NCI-H2171 treated with DMSO at 0.1 percent for 48 hours (cell line): ENCODE results near the gene TP63.

Source experiments
- DNase-seq: peaks from one replicate; lab custom pipeline; 2025; lab: John Stamatoyannopoulos, UW

Gene TP63

DNA sequence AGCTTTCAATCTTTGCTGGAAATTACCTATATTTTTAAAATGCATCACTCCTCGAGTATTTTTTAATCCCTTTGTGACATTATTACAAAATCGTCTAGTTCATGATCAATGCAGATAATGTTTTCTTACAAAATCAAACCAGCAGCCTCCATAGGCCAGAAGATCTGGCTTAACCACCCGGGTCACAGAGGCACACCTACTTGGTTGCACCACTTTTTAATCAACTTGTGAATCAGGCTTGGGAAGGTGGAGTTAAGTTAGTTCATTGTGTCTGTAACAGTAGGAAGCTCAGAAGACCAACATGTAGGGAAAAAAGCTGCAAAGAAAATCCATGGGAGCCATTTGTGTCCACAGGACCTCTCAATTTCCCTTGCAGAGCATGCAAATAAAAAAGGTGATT lies 148.0 kb downstream of the TP63 start:
- no peak for DNase-seq

DNA sequence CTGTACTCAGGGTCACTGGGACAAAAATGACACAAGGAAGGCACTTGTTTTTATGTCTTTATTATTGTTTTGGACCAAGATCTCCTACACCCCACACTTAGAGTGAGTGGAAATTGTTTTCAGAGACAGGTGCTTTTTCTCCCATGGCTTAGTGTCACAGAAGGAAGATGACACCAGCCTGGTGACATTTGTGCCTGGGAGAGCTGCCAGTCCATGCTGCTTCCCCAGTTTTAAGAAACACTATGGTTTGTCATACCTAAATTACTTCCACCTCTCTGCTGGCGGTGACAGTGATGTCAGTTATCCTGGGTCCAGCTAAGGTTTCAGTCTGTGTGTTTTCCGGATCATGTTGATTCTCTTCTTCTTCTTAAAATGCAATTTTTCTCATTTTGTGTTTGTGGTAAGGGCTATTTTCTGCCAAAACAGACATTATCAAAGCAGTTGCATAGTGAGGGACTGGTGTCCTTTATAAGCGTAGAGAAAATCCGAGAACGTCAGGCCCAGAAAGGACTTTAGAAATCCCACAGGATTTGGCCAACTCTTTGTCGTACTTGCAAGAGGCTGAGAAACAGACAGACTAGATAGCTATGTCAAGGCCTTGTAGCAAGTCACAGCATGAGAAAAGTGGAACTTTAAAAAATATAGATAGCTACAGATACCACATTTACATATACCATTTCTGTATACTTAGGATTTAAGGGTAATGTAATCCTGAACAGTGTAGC lies 149.5 kb downstream of the TP63 start:
- no peak for DNase-seq

DNA sequence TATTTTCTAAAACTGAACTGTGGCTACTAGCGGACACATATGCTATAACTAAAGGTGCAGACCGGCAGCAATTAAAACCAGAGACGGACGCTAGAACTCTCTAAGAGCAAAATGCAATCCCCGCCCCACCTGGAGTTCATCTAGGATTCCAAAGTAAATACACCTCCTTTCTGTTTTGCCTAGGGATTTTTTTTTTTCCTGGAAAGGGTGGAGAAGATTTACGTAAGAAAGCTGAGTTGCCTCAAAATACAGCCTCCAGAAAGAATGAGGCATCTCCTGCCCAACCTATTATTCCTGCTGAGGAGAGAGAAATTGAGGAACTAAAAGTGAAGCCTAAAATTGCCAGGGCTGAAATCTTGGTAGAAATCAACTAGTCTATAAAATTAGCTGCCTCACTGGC lies 150.2 kb downstream of the TP63 start:
- peak; percentile 54 for DNase-seq

DNA sequence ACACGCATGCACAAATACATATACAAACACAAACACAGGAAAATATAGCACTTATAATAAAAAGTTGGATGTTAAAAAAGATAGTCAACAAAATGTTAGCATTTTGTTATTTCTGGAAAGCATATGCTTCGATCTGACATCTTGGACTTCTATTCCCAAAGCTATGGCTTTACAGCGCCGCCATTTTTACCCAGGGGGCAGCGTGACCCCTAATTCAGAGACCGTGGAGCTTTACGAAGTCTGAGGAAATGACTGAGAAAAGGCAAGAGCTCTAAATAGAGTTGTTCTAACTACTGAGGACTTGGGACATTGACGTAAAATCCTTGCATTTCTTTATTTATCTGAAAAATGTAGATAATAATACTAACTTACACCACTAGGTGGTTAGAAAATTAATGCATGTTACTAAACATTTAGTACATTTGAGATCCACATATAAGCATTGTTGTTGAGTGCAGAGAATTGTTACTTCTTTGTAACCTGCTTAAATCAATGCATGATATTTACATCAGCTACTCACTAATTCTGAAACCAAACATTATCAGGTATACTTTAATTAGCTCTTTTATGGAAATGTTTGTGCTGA lies 155.4 kb downstream of the TP63 start:
- no peak for DNase-seq

DNA sequence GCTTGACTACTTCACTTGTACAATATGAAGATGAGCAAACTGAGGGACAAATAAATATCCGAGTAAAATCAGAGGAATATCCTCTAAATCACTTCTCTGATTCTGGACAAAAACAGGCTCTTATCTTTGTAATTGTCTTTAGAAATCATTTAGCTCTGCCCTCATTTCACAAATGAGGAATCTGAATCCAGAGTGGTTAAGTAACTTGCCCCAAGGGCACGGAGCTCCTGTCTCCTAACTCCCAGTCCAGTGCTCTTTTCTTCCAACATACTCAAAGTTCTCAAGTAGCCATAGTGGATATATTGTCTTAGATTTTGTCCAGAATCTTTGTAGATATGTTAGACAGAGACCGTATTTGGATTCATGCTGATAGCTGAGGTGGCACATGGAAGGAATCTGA lies 156.0 kb downstream of the TP63 start:
- no peak for DNase-seq

DNA sequence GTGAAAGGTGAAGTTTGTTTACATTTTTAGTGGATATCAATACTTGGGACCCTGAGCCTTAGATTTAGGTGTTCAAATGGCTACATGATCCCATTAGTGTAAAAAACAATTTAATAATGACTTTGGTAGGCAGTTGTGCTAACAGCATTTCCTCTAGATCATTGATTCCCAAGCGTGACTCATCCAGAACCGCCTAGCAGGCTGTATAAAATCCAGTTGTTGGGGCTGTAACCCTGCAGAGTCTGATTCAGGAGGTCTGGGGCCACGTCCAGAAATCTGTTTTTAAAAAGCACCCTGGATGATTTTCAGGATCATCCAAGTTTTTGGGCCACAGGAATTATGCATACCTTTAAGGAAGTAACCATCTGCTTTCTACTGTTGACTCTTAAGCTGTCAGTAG lies 156.4 kb downstream of the TP63 start:
- no peak for DNase-seq

DNA sequence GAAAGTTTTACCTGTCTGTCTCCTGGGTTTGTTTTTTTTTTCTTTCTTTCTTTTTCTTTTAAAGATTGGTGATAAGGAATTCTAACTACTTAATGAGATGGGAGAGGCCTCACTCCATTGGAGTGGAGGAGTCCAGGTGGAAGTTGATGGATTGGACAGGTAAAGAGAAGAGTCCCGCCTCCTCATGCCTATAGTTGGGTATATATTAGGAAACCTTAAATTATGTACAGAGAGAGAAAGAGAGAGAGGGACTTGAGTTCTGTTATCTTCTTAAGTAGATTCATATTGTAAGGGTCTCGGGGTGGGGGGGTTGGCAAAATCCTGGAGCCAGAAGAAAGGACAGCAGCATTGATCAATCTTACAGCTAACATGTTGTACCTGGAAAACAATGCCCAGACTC lies 158.2 kb downstream of the TP63 start:
- DNase-seq = no peak

DNA sequence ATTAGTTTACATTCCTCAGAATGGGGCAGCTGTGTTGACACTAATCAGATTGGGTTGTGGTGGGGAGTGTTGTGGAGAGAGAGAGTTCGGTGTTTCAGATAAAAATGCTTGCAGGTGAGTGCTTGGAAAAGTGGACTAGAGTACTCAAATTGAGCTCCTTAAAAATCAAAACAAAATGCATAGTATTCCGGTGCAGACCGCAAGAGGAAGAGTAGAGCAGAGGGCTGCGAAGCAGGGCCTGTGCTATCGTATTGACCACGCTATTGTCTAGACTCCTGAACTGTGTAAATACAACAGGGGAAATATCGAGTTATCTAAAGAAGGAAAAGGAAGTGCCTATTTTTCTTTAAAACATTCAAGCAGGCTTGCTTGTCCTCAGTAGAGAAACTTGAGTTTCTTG lies 159.5 kb downstream of the TP63 start:
- DNase-seq = no peak

DNA sequence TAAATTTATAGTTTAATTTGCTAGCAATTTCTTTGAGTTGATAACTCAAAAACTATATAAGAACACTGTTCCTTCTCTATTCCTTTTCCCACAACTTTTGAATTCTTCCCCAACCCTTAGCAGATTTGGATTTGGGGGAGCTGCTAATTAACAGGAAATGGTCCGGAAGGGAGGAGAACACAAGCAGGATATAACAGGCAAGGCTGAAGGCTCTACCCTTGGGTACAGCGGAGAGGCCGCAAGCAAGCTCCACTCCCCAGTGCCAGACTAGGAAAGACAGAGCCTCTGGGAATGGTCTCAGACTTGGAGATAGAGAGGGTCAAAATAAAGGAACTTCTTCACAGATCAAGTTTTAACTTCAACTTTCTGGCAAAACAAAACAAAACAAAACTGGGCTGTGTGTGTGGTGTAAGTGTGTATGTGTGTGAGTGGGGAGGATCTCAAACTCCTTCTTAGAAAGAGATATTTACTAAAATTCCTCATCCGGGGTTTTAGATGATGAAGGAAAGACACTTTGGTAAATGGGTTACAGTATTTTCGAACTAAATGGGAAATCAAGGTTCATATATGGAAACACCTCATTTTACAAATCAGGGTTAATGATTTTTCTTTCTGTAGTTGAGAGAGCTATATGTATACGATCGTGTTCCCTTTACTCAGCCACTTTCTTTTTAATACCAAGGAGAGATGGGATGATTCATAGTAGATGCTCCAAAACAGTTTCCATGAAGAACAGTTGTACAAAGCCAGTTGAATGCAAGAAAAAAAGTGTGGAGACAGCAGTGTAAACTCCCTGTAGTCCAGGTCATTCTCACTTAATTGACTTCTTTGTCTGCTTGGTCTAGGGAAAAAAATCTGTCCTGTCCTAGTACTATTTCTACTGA lies 161.1 kb downstream of the TP63 start:
- no peak for DNase-seq

DNA sequence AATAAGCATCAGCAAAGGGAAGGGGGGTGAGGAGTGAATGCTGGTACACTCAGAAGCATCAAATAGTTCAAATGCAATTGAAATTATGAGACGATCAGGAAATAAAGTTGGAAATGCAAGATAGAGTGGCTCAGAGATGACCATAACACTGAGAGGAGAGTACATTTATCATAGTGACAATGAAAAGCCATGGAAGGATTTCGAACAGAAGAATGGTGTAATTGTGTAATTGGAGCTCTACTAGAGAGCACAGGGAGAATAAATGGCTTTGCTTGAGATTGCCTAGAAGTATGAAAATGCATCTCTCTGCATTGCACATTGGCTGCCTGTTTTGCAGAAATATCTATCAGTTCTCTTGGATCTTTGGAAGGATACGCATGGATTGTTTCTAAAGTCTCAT lies 163.3 kb downstream of the TP63 start:
- no peak for DNase-seq

DNA sequence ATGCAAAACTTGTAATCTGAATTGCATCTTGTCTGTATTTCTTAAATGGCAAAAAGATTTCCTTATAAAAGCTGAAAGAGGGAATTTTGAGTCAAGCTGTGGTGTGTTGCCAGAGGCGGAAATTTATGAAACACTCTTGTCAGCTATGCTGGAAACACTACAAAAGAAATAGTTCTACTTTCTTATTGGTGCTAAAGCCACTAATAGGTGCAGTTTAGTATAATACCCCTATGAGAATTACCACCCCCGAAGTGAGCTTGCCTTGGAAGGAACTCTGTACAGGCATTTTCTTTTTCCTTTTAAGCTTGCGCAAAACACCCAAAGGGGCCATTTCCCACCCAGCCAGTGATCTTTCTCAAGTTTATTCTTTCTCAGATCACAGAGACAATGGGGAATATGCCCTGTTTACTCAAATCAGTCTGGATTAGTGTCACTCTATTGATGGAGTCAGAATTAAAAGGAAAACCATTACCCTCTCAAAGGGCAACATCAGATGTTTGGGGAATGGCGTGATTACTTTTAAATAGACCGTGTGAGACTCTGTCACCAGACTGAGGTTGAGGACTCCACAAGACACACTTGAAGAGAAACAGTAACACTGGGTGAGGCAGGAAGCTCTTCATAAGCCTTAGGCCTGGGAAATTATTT lies 166.0 kb downstream of the TP63 start:
- no peak for DNase-seq

DNA sequence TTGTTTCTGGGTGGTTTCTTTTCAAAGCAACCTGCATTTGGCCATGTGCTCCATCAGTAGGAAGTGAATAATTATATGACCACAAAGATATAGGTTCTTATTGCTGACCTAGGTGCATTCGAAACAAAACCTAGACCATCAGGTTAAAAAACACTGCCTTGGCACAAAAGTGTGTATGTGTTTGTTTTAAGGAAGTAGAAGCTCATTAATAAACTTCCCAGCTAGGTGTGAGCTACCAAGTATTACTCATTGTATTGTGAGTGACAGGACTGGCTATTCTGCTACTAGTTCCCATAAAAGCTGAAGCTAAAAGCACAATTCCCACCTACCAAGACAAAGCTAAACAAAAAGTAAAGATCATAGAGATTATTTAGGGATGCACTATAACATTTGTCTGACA lies 168.2 kb downstream of the TP63 start:
- DNase-seq = no peak

DNA sequence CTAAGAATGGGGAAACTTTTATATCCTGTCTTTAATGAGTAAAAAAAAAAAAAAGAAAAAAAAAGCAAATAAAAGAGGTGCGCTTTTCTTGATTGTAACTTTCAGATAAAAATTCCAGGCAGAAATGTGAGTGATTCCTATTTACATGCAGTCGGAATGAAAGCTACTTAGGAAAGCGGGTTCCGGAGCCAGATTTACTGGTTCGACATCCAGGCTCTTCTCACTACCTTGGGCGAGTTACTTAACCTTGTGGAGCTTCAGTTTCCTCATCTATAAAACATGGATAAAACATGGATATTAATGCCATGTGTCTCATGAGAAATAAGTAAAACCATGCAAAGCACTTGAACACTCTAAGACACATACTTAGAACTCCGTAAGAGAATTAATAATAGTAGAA lies 169.2 kb downstream of the TP63 start:
- no peak for DNase-seq

DNA sequence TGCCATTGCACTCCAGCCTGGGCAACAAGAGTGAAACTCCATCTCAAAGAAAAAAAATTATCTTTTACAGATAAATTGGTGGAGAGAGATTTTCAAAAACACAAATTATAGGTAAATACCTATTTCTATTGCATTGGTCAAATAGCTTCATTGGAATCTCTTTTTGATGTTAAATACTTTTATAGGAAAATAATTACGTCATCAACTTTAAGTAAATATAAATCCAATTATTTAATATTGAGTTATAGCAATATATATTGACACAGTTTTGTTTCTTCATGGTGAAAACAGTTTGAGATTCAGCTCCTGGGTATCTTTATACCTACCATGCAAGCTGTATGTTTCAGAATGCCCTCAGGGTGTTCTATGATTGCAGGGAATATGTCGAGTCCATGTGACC lies 172.1 kb downstream of the TP63 start:
- no peak for DNase-seq

DNA sequence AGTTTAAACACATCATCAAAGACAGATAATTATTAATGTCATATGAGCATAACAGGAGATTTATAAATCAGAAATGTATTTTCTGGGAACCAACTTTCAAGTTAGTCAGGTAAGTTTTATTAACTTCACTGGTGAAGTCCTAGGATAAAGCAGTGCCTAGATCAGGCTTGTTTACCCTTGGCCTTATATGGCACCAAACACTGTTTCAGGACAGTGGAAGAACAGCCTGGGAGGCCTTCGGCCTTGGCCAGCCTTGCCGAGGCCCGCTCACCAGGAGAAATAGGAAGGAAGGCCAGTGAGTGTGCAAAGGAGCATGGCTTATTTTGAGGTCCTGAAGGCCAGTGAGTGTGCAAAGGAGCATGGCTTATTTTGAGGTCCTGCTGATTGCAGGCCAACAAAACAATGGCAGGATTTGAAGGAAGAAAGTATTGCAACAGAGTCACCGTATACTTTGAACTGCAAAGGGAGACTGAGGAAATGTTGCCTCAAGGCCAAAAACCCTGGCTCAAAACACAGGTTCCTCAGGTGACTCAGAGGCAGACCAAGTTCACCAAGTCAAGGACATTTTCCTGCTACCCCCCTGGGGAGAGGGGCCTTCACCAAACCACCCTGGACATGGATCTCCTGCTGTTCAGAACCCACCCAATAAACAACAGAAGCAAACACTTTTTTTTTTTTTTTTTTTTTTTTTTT lies 174.3 kb downstream of the TP63 start:
- DNase-seq = no peak

DNA sequence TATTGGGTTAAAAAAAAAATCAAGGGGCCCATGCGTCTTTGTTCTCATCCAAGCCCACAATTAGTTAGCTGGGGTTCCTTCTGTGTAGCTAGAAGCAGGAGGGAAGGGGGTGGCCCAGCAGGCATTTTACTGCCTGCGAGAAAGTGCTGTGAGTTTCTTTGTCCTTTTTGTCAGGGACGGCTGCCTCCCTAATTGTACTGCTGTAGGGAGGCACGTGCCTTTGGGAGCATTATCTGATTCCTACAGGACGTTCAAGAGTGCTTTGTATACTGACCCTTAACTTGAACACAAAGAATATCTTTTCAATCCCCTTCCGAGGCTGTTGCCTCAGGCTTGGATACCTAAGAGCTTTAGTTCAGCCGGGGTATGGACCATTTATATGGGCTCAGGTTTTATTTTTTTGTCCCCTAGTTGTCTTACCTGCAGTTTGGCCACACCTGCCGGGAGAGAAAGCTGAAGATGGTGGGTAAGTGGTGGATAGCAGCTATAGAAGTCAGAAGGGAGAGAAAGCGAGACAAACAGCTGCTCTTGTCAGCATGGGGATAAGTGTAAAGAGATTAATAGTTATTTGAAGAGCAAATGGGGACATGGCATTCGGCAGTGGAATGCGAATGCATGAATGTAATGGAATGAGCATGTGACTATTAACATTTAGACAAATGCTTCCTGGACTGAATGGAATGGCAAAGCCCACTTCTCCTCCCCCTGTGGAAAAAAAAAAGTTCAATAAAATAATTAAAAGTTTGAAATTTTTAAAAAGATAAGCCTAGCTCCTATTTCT lies 175.2 kb downstream of the TP63 start:
- no peak for DNase-seq

DNA sequence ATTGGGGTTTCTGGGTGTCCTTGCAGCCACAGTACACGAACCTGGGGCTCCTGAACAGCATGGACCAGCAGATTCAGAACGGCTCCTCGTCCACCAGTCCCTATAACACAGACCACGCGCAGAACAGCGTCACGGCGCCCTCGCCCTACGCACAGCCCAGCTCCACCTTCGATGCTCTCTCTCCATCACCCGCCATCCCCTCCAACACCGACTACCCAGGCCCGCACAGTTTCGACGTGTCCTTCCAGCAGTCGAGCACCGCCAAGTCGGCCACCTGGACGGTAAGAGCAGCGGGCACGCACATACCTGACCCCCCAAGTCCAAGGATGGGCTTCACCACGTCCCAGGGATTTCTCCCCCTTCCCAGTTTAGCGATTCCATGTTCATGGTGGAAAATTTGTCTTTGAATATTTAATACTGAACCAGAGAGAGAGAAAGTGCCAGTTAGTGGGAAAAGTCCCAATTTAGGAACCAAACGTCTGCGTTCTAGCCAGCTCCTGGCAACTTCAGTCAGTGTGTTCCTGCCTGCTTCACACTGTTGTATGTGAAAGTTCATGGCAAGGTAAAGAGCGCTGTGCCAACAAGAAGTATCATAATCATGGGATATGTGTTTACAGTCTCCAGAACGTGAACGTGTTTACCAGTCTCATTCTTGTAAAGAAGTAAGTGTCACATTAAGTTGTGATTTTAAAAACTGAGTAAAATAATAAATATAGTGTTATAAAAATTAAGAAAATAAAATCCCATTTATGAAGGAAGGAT lies 177.2 kb downstream of the TP63 start:
- DNase-seq = no peak

DNA sequence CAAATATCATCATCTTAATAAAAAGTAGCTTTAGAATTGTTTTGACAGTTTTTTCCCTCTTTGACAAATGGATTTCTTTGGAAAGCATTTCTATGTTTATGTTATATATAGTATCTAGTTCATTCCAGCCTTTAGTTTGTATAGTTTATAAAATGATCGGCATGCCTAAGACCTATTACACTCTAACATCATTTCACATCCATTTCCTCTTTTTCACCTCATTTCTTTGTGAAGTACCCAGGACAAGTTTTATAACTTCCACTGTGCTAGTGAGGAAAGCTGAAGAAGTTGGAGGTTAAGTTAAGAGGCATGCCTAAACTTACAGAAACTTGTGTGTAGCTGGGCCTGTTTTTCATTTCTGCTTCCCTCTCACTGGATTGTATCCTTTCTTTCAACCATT lies 178.4 kb downstream of the TP63 start:
- DNase-seq = no peak

DNA sequence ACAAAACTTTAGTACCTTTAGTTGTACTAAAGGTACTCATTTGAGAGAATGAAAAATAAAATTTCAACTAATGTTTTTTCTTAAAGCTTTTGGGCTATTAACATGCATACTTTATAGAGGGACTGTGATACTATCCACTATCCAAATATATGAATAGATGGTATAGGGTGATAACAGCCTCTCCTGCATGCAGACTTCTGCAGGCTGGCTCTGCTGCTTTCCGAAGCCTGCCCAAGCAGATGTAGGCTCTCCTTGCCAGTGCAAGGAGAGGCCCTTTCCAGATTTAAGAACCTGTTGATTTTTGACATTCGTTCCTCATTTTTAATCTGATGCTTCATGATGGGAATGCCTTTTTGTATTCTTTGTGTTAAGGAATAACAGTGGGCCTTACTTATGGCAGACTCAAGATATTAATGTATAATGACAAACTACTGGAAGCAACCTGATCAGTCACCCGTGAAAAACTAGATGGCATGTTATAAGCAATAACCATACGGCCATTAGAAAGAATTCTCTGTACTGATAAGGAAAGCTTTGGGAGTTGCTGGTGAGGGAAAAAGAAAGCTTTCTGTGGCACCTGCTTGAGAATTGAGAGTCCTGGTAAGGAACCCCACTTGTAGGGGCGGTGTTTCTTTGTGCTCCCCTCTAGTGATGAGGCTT lies 181.7 kb downstream of the TP63 start:
- DNase-seq = peak; percentile 13

DNA sequence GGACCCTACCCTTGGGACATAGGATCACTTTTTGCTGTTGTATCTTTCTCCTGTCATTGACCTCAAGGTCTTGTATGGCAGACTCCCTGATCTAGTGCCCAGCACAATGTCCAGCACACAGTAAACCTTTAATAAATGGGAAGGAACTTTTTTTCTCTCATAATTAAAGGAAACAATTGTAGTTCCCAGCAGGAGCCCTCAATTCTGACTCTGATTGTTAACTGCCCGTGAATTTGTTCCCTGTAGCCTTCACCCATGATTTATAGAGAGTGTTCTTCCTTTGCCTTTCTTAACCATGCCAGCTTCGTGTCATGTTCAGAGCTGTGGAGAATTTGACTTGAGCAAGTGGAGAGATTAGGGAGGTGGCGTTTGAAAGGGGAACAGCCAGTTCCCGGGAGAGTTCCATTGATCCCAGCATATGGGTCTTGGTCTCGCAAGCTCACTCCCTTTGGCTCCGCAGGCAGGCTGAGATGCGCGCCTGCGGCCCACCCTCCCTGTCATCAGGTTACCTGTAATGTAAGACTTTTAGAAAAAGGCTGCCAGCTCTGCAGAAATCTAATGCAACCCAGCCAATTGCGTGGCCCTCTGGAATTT lies 182.6 kb downstream of the TP63 start:
- DNase-seq = peak; percentile 82
